Subcutaneous adipose tissue (tissue), 4 donors: ENCODE measurements around the gene LANCL2. TPM values are rescaled to one million over a fixed set of nuclear protein-coding genes. Genes with fewer than 3 reads are reported as not detected.

Experiments
- total RNA-seq, 4 donors: library from RNA; depleted of rRNA; stranded (reverse); fragments of >200 nt; gene quantifications; one replicate each; pipeline ENCODE4 v1.1.0, GENCODE V29; 2016
- TF ChIP-seq, protein P1 (sequence below): fragments of 450-650 bp; IDR thresholded peaks from one replicate; pipeline ENCODE4 v1.5.1; 2016; ENCODE audit warnings: low read depth, mild to moderate bottlenecking, control low read depth, antibody characterized with exemption, moderate library complexity

The LANCL2 gene
- total RNA-seq, 4 donors from 2014 or later, result 6.1 to 11.1 (median 9.6) TPM

DNA sequence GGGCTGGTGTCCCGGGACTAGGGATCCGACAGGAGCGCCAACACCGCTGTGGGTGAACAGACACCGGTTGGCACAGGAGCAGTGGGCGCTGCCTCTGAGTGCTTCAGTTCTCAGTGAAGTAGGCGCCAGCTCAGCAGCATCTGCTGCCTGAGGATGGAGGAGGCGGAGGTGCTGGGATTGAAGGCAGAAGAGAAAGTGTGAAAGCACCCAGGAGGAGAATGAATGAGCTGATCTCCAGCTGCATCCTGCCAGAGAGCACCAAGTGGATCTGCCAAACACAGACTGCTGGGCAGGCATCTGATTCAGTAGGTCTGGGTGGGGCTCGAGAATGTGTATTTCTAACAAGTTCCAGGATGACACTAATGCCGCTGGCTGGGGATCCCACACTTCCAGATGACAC lies 74.5 kb downstream of the LANCL2 start:
- TF ChIP-seq, protein P1, sequence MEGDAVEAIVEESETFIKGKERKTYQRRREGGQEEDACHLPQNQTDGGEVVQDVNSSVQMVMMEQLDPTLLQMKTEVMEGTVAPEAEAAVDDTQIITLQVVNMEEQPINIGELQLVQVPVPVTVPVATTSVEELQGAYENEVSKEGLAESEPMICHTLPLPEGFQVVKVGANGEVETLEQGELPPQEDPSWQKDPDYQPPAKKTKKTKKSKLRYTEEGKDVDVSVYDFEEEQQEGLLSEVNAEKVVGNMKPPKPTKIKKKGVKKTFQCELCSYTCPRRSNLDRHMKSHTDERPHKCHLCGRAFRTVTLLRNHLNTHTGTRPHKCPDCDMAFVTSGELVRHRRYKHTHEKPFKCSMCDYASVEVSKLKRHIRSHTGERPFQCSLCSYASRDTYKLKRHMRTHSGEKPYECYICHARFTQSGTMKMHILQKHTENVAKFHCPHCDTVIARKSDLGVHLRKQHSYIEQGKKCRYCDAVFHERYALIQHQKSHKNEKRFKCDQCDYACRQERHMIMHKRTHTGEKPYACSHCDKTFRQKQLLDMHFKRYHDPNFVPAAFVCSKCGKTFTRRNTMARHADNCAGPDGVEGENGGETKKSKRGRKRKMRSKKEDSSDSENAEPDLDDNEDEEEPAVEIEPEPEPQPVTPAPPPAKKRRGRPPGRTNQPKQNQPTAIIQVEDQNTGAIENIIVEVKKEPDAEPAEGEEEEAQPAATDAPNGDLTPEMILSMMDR, result no peak

DNA sequence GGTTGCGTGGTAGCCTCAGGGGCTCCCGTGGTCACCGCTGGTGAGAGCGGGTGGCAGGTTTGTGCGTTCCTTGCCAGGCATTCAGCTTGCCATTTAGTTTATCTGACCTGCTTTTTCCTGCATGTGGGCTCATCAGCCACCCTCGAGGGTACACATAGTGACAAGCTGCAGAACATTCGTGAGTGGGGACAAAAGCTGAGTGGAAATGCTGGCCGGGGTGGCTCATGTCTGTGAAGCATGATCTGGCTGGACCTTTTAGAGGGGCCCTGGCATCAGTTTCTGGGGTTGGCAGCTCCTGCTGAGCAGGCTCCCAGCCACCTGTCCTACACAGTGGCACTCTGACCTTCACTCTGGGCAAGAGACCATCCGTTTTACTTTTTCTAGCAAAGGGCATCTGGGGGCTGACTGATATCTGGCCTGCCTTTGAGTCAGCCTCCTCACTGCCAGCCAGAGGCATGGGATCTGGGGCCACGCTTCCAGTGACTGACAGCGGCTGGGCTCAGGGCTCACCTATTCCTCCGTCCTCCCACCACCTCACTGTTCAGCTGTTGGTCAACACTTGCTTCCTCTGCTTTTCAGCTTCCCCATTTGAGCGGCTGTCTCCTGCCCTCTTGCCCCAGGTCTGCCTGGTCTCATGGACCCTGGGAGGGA lies 75.0 kb downstream of the LANCL2 start:
- TF ChIP-seq, protein P1, result no peak

DNA sequence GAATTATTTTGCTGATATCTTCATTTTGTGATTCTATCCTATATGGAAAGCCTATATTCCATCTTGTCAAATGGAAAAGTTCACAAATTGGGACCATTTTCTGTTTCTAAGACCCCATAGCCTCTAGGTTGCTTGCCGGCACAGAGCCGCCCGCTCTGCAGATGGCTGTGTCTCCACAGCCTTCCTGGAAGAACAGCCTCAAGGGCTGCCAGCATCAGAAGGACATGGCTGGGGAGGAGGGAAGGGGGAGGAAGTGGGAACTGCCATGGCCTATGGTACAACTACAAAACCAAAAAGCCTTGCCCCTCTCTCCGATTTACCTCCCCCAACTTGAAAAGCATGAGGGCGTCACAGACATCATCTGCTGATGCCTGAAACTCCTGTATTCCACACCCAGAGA lies 75.9 kb downstream of the LANCL2 start:
- TF ChIP-seq, protein P1, result no peak

DNA sequence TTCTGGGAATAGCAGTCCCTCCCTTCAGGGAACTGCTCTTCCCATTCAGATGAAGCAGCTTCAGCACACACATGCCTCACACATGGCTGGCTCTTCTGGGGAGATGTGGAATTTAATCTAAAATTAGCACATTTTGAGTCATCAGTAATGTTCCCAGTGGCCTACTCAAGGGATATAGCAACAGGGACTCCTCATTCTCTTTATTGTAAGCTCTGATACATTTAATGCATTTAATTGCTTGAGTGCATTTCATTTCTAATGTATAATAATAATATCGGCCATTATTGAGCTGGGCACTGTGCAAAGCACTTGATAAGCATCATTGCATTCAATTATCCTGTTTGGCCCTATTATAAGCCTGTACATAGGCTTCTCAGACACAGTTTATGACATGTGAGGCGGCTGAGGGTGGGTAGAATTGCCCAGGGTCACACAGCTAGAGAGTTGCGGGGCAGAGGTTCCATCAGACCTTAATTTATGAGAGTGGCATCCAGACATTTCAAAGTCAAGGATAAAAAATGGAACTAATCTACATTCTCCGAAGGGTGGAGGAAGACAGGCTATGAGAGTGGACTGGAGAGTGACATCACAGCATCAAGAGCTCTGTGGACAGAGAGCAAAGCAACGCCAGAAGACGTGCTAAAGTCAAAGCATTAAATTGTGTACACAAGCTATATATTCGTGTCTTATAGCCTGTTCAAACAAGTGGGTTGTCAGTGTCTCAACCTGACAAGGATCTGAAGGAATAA lies 76.8 kb downstream of the LANCL2 start:
- TF ChIP-seq, protein P1, result no peak

DNA sequence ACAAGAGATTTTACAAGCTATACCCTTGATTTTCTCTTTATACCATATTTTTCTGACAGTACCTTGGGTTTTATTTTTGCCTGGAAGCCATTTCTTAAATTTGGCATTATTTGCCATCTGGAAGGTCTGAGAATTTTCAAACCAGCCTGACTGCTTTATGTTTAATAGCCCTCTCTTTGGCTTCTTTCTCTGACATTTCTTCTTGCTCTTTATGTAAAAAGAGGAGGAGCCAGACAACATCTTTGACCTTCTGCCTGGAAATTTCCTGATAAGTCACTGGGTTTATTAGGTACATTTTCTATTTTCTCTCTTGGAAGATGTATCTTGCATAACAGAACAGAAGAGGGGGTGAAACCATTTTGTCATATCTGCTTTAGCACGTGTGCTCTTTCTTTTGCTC lies 79.6 kb downstream of the LANCL2 start:
- TF ChIP-seq, protein P1, result no peak

DNA sequence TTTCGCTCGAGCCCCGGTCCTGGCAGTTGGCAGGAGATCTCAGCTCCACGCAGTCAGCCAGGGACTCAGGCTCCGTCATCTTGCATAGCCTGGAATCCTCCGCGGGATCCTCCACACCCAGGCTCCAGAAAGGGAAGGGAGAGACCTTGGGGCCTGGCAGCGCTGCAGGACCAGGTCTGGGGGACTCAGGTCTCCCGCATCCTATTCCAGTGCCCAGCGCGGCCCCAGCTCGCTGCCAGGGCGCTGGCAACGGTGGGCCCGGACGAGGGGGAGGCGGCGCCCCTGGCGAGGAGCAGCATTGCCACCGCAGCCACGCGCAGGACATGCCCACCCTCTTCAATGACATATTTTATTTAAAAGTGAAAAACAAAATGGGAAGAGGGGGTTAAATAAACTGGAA lies 83.4 kb downstream of the LANCL2 start:
- TF ChIP-seq, protein P1, result no peak

DNA sequence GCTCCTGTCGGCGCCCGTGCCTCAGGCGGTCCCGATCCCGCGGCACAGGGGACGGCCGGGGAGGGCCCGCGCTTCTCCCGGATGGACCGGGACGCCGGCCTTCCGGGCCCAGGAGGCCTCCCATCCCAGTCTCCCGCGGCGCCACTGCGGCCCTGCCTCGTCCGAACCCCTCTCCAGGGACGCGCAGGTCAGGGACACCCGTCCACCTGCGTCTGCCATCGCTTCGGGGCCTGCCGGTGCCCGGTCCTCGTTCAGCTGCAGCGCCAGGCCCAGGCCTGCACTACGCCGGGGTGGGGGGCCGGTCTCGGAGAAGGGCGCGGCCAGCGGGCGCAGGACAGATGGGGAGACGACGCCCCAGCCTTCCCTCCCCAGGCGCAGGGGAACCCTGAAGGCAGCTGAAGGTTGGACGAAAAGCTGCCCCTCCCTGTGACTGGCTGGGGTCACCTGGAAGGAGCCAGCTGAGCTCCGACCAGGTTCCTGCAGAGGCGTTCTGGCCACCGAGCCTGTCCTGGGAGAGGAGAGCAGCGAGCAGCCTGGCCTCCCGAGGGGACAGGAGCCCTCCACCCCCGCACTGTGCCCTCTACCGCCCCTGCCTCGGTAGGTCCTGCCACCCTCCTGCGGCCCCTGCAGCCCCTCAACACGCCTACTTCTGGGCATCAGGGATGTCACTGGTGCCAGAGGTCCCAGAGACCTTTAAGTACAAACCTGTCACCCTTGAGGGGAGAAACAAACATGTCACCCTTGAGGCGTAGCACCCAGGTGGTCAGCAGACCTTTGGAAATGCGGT lies 84.3 kb downstream of the LANCL2 start:
- TF ChIP-seq, protein P1, result no peak
